HG02623 (cell line): ENCODE results near the gene RPS6KA6.
A peak's percentile ranks its signal among the peaks of the same experiment; 100 is the strongest.
"Not testable (repeated sequence)": the region's sequence is repeated elsewhere in the genome, so short reads cannot be mapped to it uniquely, and the experiment has no call there.

Source experiments
- ATAC-seq: cut with Tn5 transposase; IDR thresholded peaks from one replicate; pipeline ENCODE4 v1.9.1; 2021; ENCODE audit warnings: moderate library complexity; ENCODE audit not compliant: unreplicated experiment

RPS6KA6 gene

DNA sequence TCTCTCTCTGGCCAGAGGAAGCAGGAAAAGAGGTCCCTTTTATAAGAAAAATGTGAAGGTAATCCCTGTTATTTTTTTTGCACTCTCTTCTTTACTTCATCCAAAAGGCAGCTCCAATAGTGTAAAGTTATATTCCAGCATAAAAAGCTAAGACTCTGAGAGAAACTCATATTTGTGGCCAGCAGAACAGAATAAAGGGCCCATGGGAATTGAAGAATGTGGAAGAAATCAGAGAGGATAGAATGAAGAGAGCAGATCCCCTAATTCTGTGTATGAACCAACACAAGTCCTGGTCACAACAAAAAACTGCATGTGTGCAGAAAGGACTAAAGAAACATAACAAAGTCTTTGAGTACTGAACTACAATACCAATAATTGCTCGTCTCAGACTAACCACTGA lies 22.3 kb downstream of the RPS6KA6 start:
- no peak for ATAC-seq

DNA sequence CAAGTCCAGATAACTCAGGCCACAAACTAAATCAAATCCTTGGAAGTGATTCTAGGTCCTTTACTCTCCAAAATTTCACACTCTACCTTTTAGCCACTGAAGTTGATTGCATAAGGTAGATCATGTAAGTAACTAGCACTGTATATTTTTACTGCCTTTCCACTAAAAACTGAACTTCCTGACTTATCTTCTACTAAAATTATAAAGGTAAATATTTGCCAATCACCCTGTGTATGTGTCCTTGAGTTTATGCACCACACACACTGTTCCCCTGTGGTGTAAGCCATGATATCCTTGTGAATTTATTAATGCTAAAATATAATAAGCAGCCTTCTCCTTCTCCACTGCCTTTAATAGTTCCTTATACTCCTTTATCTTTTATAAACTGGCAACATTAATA lies 25.6 kb downstream of the RPS6KA6 start:
- no peak for ATAC-seq

DNA sequence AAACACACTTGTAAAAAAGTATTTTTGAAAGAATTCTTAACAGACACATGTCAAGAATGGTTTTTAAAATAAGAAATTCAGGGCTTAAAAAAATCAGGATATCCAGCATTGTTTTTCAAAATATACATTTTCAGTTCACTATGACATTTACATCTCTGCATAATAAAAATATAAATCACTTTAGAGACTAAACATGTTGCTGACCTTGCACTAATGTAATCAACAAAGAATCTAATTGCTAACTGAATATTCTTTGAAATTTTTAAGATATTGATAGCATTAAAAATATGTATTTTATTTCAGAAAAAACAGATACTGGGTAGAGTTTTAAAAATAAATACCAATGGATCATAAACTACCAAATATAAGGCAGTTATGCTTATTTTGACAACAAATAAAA lies 26.4 kb downstream of the RPS6KA6 start:
- ATAC-seq, result no peak

DNA sequence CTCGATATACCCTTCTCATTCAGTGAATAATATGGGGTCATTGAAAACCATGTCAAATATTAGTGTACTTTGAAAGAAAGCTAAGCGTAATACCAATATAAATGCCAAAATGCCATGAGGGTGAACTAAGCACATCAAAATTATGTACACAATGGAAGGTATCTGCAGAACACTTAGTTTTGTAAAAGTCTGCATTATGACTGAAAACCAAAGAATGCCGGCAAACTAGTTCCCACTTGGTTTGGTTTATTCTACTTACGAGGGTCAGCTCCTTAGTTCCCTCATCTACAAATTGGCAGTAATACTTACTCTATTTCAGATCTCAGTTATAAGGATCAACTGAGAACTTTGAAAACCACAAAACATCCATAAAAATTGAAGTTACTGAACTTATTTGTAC lies 27.3 kb downstream of the RPS6KA6 start:
- ATAC-seq, result no peak

DNA sequence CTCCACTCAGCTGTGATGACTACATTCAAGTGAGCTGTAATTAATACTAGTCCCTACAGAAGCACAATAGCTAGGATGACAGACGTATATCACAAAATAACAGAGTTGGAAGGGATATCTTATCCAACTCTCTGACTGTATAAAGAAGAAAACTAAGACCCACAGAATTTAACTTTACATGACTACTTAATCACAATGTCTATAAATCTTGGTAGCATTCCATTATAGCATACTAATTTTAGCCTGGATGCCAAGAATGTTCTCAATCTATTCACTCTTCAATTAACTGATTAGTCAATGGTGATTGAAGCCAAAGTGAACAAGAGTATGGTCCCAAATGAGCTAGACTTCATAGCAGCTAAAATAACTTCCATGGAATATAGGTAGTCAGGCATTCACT lies 31.2 kb downstream of the RPS6KA6 start:
- no peak for ATAC-seq

DNA sequence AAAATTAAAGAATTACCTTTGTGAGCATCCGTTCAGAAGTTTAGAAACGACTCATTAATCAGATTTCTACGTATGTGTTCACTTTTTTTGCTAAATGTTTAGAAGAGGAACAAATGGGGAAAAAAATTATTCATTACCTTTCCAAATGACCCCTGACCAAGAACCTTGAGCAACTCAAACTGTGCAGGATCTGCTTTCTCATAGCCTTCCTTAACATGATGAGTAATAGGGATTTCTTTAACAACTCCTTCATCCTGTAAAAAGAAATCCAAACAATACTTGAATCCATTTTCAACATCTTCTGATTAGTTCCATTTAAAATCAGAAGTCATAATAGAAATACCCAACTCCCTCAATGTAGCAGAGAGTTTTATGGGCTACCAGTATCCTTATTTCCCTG lies 32.1 kb downstream of the RPS6KA6 start:
- ATAC-seq, result no peak

DNA sequence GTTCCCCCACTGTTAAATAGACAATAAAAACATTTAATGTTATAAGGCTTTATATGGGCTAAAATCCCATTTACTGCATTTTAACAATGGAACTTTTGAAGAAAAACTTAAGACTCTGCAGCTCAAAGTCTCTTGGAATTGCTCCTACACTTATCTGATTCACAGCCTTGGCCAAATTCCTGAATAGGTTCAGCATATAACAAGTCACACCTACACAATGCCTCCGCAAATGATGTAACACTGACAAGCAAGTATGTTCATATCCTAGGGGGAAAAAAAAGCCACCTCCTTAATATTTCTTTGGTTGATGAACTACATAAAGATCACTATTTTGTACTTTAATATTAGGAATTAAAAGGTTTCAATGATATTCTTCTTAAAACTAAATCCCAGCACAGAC lies 34.5 kb downstream of the RPS6KA6 start:
- no peak for ATAC-seq

DNA sequence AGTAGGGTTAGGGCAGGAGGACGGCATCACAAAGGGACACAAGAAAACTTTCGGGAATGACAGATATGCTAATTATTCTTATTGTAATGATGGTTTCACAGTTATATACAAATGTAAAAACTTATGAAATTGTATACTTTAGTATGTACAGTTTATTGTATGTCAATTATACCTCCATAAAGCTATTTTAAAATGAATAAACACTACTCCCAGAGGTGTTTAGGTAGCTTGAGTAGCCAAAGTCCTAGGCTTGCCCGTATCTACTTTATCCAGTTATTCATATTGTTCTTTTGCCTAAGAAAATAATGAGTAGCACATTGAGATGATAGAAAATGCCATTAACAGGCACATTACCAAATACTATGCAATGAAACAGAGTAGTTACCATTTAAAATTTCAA lies 43.0 kb downstream of the RPS6KA6 start:
- ATAC-seq, result no peak

DNA sequence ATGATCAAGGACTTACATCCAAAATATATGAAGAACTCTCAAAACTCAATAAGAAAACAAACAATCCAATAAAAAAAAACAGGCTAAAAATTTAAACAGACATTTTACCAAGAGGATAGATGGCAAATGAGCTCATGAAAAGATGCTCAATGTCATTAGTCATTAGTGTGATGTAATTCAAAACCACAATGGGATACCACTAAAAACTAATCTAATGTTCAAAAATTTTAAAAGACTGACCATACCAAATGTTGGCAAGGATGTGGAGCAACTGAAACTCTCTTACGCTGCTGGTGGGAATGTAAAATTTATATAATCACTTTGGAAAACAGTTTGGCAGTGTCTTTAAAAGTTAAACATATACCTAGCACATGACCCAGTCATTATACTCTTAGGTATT lies 43.7 kb downstream of the RPS6KA6 start:
- ATAC-seq, result no peak

DNA sequence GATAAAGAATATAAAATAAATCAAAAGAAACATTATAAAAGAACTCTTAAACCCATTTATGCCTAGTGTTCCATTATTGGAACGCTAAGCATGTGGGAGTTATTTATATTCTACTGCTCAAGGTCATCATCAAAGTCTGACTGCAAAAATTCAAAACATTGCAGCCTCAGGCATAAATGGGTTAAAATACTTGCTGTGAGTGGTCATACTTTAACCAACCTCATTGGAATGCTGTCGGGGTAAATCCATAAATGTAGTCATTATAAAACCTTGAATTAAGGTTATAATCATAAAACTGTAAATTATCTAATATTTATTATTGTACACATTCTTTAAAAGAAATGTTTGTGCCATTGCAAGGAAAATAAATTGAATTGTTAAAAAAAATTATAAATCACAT lies 55.0 kb downstream of the RPS6KA6 start:
- no peak for ATAC-seq

DNA sequence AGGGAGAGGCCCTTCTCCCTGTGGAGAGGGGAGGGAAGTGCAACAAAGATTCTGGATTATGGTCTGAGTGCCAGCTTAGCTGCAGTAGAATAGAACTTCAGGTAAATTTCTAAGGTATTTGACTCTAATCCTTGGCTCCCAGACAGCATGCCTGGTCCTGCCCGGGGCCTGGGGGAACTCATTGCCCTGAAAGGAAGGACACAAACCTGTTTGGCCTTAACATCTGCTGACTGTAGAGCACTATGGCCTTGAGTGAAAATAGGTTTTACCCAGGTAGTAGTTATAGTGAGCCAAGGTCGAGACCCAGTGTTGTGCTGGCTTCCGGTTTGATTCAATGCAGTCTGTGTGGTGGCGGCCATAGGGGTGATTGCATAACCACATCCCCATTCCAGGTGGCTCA lies 64.4 kb downstream of the RPS6KA6 start:
- no peak for ATAC-seq

DNA sequence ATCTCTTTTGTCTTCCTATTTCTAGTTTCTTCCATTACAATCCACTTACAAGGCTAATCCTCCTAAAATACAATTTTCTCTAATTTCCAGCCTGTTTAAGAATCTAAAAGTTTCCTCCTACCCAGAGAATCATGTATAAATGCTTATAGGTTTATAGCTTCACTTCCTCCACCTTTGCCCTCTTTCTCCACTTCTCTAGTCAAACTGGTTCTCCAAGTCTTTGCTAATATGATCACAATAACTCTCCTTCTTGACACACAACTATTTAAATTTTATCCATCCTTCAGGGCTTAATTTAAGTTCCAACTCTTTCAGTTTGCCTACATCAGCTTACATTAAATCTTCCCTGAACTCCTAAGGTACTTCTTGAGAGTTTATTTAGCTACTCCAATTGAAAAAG lies 69.2 kb downstream of the RPS6KA6 start:
- no peak for ATAC-seq

DNA sequence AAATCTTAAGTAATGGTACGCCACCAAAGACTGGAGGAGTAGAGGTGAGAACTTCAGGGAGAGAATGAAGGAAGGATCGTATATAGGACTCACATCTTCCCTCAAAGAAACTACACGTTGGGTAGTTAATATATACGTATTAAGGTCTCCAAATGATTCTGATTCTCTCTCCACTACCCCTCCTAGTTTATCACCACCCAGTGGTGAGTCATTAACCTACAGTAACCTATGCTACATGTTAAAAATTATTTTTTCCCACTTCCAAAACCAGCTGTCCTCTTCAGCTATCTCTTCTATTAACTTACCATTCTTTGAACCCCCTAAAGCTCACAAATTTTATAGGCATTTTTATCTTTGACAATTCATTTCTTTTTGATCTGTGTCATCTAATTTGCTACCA lies 69.7 kb downstream of the RPS6KA6 start:
- ATAC-seq, result no peak

DNA sequence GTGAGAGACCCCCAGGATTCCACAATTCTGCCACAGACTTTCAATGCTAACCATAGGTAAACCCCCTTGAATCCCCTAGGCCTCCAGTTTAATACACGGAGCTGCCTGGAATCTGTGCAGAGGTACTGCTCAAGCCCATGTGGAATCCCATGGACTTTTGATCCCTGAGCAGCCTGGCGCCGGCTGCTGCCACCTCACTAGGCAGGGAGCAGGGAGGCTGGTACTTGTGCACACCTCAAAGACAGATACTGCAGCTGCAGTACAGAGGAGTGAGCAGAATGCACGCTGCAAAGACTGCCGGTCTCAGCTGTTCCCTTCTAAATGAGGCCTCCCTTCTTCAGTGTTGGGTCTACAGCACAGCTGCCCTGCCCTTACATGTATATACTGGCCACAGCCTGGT lies 79.4 kb downstream of the RPS6KA6 start:
- ATAC-seq, result no peak

DNA sequence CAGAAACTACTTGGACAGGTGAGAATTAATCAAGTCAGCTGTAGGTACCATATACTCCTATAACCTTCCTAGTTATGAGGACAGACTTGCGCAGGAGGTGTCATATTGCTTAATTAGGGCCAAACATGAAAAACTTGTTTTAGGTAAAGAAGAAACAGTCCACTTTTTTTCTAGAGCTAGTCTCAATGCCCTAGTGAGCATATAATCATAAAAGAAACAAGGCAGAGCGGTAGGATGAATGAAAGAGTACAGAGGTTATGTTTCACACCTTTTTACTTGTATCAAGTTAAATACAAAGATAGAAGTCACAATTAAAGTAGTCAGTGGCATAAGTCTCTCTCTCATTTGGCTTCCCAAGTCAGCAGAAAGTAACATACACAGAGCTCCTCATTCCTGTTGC lies 88.9 kb downstream of the RPS6KA6 start:
- no peak for ATAC-seq

DNA sequence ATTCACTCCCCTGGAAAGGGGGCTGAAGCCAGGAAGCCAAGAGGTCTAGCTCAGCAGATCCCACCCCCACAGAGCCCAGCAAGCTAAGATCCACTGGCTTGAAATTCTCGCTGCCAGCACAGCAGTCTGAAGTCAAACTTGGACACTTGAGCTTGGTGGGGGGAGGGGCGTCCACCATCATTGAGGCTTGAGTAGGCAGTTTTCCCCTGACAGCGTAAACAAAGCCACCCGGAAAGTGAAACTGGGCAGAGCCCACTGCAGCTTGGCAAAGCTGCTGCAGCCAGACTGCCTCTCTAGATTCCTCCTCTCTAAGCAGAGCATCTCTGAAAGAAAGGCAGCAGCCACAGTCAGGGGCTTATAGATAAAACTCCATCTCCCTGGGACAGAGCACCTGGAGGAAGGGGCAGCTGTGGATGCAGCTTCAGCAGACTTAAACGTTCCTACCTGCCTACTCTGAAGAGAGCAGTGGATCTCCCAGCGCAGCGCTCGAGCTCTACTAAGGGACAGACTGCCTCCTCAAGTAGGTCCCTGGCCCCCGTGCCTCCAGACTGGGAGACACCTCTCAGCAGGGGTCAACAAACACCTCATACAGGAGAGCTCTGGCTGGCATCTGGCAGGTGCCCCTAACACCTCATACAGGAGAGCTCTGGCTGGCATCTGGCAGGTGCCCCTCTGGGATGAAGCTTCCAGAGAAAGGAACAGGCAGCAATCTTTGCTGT lies 108.4 kb downstream of the RPS6KA6 start:
- not testable (repeated sequence) for ATAC-seq

DNA sequence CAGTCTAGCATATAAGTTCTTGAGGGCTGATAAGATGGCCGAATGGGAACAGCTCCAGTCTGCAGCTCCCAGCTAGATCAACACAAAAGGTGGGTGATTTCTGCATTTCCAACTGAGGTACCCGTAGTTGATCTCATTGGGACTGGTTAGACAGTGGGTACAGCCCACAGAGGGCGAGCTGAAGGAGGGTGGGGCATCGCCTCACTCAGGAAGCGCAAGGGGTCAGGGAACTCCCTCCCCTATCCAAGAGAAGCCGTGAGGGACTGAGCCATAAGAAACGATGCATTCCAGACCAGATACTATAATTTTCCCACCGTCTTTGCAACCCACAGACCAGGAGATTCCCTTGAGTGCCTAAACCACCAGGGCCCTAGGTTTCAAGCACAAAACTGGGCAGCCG lies 109.0 kb downstream of the RPS6KA6 start:
- no peak for ATAC-seq

DNA sequence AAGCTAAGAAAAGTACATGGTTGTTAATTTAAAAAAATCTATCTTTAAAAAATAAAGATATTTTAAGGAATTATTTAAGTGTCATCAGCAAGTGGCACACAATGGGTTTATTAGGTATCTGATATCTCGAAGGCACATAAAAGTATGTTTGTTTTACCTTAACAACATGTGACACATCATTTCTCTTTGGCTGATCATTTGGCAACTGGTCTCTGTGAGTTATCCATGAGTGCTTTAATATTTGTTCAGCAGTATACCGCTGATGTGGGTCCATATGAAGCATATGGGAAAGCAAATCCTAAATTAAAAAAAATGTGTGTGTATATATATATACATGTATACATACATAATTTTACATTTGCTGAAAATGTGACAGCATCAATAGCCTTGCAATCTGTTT lies 123.2 kb downstream of the RPS6KA6 start:
- no peak for ATAC-seq

DNA sequence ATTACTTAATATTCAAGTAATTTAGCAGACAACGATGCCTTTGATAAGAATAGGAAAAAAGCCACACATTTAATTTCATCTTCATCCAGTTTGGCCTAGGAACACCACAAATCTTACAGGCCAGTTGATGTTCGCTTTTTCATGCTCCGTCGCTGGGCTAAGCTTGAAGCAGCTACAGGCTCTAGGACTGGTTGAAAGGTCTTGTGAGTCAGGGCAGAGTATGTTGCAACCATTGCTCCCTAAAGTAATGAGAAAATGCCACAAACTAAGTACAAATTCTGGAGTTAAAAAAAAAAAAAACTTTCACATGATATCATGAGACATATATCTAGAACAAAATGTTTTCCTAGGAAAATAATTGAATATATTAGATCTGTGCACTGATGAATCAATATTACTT lies 123.8 kb downstream of the RPS6KA6 start:
- no peak for ATAC-seq

DNA sequence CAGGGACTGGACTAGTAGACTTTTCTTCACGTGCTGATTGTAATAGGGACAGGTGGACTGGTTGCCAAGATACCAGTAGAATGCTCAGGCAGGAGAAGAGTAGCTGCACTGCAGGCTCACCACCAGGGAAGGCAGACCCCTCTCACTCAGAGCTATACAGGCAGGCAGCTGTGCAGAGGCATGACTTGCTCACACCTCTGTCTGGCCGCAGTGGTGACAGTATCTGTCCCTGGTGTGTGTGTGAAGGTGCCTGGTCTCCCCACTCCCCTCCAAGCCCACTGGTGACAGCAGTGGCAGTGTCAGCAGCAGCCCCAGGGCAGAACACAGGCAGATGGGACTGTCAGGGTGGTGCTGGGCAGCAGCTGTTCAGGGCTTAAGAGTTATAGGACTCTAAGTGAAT lies 140.7 kb downstream of the RPS6KA6 start:
- no peak for ATAC-seq

DNA sequence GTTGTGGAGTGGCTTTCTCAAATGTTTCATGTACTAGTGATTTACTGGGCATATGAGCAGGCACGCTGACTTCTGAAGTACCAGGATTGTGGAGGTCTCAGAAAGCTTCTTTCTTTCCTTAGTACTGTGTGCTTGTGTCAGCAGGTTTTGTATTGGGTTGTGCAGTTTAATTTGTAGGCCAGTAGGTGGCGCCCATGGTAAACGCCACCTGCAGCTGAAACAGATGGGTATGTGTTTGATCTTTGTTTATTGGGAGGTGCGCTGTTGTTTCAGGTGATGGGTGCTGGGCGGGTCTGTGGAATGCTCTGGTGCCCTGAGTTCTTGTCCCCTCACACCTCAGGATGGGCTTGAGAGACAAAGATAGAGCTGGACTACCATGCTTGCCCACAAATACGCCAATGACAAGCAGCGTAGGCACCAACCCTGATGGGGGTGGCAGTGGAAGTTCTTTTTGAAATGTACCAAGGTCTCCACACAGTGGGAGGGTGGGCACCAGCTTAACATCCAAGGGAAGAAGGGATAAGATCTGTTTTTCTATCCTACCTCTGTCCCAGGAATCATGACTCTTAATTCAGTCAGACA lies 141.5 kb downstream of the RPS6KA6 start:
- peak; percentile 87 for ATAC-seq

DNA sequence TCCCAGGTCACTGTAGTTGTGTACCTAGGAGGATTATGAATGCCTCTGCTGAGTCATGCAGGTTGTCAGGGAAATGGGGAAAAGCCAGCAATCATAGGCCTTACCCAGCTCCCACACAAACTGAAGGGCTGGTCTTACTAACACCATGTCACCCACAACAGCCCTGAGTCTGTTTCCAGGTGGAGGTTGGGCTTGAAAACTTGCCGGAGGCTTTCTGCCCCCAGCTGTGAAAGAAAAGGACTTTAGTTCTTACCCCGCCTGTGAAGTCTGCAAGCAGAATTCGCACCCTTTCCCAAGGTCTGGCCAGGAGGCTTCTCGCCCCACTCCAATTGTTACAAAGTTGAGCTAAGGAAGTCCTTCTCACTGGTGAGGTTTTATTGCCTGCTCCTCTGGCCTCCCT lies 143.9 kb downstream of the RPS6KA6 start:
- ATAC-seq, result no peak
